Measurements from ENCODE around the gene GCK. TPM values are rescaled to one million over a fixed set of nuclear protein-coding genes. Genes with fewer than 3 reads are reported as not detected.

The GCK gene
- total RNA-seq, 4 donors from 2014 or later, result 0.25 to 1.2 TPM; not detected in 2

- WGBS, 2 donors, result 91 to 94% methylated on average over 15 to 16 of the region's 18 CpGs
- DNase-seq (ENCODE audit: low spot score in 2 of 2), result no peak
- intact Hi-C loops (cut with DNase I; ENCODE audit: low total_unique reads), result no loop called here
- H3K4me3 ChIP-seq (ENCODE audit: low read depth, poor library complexity, severe bottlenecking), result no peak overlapping the region
- no peak for TF ChIP-seq CTCF (IDR thresholded peaks at IDR 0.05)
- TF ChIP-seq POLR2A (IDR thresholded peaks at IDR 0.05), result no peak
Observed at GRCh38 chr7:44109991-44110390, 79.2 kb downstream of the GCK start.

GRCh38 chr7:44108768-44109750 is 80.2 kb downstream of the GCK start:
- WGBS, 2 donors, result 82 to 87% methylated on average over 20 to 21 of the region's 21 CpGs
- intact Hi-C loops (cut with DNase I; ENCODE audit: low total_unique reads), result no loop called here
- no peak for DNase-seq (ENCODE audit: low spot score in 2 of 2)
- TF ChIP-seq POLR2A (IDR thresholded peaks at IDR 0.05), result no peak
- no peak for TF ChIP-seq CTCF (IDR thresholded peaks at IDR 0.05)
- H3K4me3 ChIP-seq (ENCODE audit: low read depth, poor library complexity, severe bottlenecking), result no peak overlapping the region

- DNase-seq (ENCODE audit: low spot score in 2 of 2), result no peak
- H3K4me3 ChIP-seq (ENCODE audit: low read depth, poor library complexity, severe bottlenecking), result no peak overlapping the region
- intact Hi-C loops (cut with DNase I; ENCODE audit: low total_unique reads), result no loop called here
- TF ChIP-seq POLR2A (IDR thresholded peaks at IDR 0.05), result no peak
- TF ChIP-seq CTCF (IDR thresholded peaks at IDR 0.05), result no peak
- WGBS, 2 donors, result 84 to 86% methylated on average over 15 to 21 of the region's 21 CpGs
Observed at GRCh38 chr7:44107961-44108767, 81.1 kb downstream of the GCK start.

- no peak overlapping the region for H3K4me3 ChIP-seq (ENCODE audit: low read depth, poor library complexity, severe bottlenecking)
- WGBS, 2 donors, result 82 to 88% methylated on average over 15 to 17 of the region's 18 CpGs
- no peak for DNase-seq (ENCODE audit: low spot score in 2 of 2)
- intact Hi-C loops (cut with DNase I; ENCODE audit: low total_unique reads), result no loop called here
- no peak for TF ChIP-seq POLR2A (IDR thresholded peaks at IDR 0.05)
- no peak for TF ChIP-seq CTCF (IDR thresholded peaks at IDR 0.05)
Observed at GRCh38 chr7:44107116-44107960, 81.9 kb downstream of the GCK start.

GRCh38 chr7:44106311-44107065 is 82.8 kb downstream of the GCK start:
- WGBS, 2 donors, result 69 to 80% methylated on average over 9 to 10 of the region's 10 CpGs
- H3K4me3 ChIP-seq (ENCODE audit: low read depth, poor library complexity, severe bottlenecking), result no peak overlapping the region
- no peak for DNase-seq (ENCODE audit: low spot score in 2 of 2)
- intact Hi-C loops (cut with DNase I; ENCODE audit: low total_unique reads), result no loop called here
- no peak for TF ChIP-seq CTCF (IDR thresholded peaks at IDR 0.05)
- TF ChIP-seq POLR2A (IDR thresholded peaks at IDR 0.05), result no peak
